Measurements from ENCODE around the gene MX2. TPM values are rescaled to one million over a fixed set of nuclear protein-coding genes. Genes with fewer than 3 reads are reported as not detected.

The MX2 gene
- polyA plus RNA-seq, 1 experiment = 5.1 TPM

DNA sequence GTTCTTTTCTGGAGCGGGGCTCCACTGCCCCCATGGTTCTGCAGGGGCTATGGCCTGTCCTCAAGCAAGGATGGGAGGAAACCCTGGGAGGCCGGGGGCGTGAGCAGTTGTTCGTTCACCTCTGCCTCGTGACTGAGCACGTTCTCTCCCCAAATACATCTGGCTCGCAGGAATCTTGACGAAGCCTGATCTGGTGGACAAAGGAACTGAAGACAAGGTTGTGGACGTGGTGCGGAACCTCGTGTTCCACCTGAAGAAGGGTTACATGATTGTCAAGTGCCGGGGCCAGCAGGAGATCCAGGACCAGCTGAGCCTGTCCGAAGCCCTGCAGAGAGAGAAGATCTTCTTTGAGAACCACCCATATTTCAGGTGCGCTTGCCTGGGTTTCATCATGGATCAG, 79.7 kb downstream of the MX2 start:
- DNase-seq (ENCODE audit: low read depth) = no peak
- ChIA-PET CTCF (no interaction called here), POLR2A (no interaction called here)
- H3K36me3 ChIP-seq (ENCODE audit: control insufficient read depth, insufficient read depth, low read length) = no peaks in the 10 kb centered on the region
- no peak overlapping the region for H3K4me3 ChIP-seq (ENCODE audit: low read depth, low read length)
- H3K27me3 ChIP-seq (ENCODE audit: control insufficient read depth, insufficient read depth, low read length) = no peaks in the 10 kb centered on the region
- TF ChIP-seq, protein P1, sequence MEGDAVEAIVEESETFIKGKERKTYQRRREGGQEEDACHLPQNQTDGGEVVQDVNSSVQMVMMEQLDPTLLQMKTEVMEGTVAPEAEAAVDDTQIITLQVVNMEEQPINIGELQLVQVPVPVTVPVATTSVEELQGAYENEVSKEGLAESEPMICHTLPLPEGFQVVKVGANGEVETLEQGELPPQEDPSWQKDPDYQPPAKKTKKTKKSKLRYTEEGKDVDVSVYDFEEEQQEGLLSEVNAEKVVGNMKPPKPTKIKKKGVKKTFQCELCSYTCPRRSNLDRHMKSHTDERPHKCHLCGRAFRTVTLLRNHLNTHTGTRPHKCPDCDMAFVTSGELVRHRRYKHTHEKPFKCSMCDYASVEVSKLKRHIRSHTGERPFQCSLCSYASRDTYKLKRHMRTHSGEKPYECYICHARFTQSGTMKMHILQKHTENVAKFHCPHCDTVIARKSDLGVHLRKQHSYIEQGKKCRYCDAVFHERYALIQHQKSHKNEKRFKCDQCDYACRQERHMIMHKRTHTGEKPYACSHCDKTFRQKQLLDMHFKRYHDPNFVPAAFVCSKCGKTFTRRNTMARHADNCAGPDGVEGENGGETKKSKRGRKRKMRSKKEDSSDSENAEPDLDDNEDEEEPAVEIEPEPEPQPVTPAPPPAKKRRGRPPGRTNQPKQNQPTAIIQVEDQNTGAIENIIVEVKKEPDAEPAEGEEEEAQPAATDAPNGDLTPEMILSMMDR (IDR thresholded peaks at IDR 0.05; ENCODE audit: insufficient read depth, low read depth, low read length) = no peak

DNA sequence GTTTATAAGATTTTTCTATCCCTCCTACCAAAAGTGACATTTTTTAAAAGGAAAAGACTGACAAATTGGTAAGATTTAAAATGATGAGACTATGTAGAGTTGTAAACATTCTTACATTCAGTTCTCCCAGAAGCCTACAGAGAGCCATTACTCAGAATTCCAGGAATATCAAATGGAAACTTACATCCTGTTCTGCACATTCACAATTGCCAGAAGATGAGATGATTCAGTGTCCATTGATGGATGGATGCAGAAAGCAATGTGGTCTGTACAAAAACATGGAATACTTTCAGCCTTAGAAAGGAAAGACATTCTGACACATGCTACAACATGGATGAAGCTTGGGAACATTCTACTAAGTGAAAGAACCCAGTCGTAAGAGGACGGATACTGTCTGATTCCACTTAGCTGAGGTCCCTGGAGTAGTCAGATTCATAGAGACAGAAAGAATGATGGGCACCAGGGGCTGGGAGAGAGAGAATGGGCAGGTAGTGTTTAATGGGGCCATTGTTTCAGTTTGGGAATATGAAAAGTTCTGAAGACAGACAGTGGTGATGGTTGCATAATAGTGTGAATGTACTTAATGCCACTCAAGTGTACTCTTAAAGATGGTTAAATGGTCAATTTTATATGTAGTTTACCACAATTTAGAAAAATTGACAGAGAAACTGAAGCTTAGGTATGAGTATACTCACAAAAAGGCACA, 80.8 kb downstream of the MX2 start:
- no peak for DNase-seq (ENCODE audit: low read depth)
- ChIA-PET CTCF (no interaction called here), POLR2A (no interaction called here)
- Histone ChIP-seq H3K27me3 (ENCODE audit: control insufficient read depth, insufficient read depth, low read length) (no peaks in the 10 kb centered on the region), H3K4me3 (ENCODE audit: low read depth, low read length) (no peak overlapping the region), H3K36me3 (ENCODE audit: control insufficient read depth, insufficient read depth, low read length) (no peaks in the 10 kb centered on the region)
- TF ChIP-seq, protein P1 (IDR thresholded peaks at IDR 0.05; ENCODE audit: insufficient read depth, low read depth, low read length) = no peak

DNA sequence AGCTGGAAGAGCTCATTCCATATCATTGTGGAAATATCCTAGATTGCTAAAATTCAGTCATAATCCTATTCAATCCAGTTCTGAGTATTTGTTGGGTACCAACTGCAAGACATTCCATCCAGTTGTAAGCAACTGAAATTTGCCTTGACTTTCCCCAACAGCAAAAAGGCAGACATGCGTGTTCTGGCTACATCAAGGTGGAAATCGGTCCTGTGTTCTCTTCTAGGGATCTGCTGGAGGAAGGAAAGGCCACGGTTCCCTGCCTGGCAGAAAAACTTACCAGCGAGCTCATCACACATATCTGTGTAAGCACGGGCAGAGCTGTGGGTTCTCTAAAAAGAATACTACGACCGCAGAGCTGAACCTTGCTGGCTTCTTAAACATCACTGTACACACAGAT, 81.7 kb downstream of the MX2 start:
- Histone ChIP-seq H3K4me3 (ENCODE audit: low read depth, low read length) (no peak overlapping the region), H3K36me3 (ENCODE audit: control insufficient read depth, insufficient read depth, low read length) (no peaks in the 10 kb centered on the region), H3K27me3 (ENCODE audit: control insufficient read depth, insufficient read depth, low read length) (no peaks in the 10 kb centered on the region)
- TF ChIP-seq, protein P1 (IDR thresholded peaks at IDR 0.05; ENCODE audit: insufficient read depth, low read depth, low read length) = no peak
- no peak for DNase-seq (ENCODE audit: low read depth)
- POLR2A ChIA-PET = no interaction called here
- CTCF ChIA-PET = interaction anchor here (2.4 kb wide), 1 partner anchor 160 kb away, joined by 7 read pairs; no protein-coding TSS in a partner anchor

DNA sequence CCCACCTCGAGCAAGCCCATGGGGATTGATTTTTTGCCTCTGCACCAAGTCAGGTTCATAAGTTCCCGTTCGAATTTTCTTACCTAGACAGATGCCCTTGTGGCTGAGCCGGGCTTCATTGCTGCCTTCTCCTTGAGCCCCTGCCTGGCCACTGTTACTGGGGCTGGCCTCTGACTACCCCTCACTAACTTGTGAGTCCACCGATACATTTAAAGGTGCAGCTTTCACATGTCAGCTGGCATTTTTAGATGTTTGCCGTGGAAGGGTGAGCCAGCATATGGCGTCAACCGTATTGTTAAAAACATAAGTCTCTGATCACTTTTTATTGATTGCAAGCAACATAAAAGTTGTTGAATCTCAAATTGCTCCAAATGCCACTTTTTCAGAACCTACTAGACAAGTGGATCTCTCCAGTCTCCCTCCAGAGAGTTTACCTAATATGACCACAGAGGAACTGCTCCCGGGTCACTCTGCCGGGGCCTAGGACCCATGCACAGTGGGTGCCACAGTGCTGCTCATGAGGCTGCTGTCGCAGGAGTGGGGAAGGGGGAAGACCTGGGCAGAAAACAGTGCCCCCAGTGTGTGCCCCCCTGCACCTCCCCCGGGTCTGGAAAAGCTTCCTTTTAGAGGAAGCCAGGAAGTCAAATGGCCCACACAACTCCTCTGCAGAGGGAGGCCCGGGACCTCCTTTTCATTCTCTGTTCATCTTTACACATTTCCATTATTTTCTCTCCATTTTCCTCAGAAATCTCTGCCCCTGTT, 83.1 kb downstream of the MX2 start:
- no peaks in the 10 kb centered on the region for H3K36me3 ChIP-seq (ENCODE audit: control insufficient read depth, insufficient read depth, low read length)
- TF ChIP-seq, protein P1 (IDR thresholded peaks at IDR 0.05; ENCODE audit: insufficient read depth, low read depth, low read length) = no peak
- no peaks in the 10 kb centered on the region for H3K27me3 ChIP-seq (ENCODE audit: control insufficient read depth, insufficient read depth, low read length)
- CTCF ChIA-PET = interaction anchor here (0.9 to 2.4 kb wide), 2 partner anchors 120 to 161 kb away, joined by 3 to 7 read pairs; no protein-coding TSS in a partner anchor
- no peak for DNase-seq (ENCODE audit: low read depth)
- H3K4me3 ChIP-seq (ENCODE audit: low read depth, low read length) = no peak overlapping the region
- POLR2A ChIA-PET = no interaction called here

DNA sequence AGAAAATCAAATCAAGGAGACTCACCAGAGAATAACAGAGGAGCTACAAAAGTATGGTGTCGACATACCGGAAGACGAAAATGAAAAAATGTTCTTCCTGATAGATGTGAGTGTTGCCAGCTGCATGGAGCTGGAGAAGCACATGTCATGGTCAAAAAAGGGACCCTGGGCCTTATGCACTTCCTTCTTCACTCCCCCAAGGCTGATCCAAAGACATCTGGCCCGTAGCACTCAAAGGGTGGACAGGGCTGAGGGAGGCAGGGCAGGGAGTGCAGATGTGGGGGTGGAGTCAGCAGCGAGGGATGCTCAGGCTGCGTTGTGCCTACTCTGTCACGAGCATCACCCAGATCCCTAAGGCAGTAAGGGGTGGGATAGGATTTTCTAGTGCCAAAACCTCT, 83.6 kb downstream of the MX2 start:
- H3K27me3 ChIP-seq (ENCODE audit: control insufficient read depth, insufficient read depth, low read length) = no peaks in the 10 kb centered on the region
- POLR2A ChIA-PET = no interaction called here
- H3K36me3 ChIP-seq (ENCODE audit: control insufficient read depth, insufficient read depth, low read length) = no peaks in the 10 kb centered on the region
- TF ChIP-seq, protein P1 (IDR thresholded peaks at IDR 0.05; ENCODE audit: insufficient read depth, low read depth, low read length) = no peak
- no peak for DNase-seq (ENCODE audit: low read depth)
- CTCF ChIA-PET = interaction anchor here (0.9 to 2.4 kb wide), 2 partner anchors 119 to 162 kb away, joined by 3 to 7 read pairs; no protein-coding TSS in a partner anchor
- H3K4me3 ChIP-seq (ENCODE audit: low read depth, low read length) = no peak overlapping the region

All from BJ (cell line).